ENCODE measurements around the gene VSIG1.

The VSIG1 gene

GRCh38 chrX:108044554-108045256 lies at the start of gene VSIG1:
VSIG1 (plus strand) TSS chrX:108045065; CDS start chrX:108045131, 66 bp downstream.
- Histone ChIP-seq H3K9ac (no peak within 1 kb of the TSS), H3K4me2 (no peak within 1 kb of the TSS), H3K27me3 (peaks cover 50% of the 10 kb centered on the region), H3K27ac (no peak within 1 kb of the TSS), H4K20me1 (no peaks in the 10 kb centered on the region), H3K4me3 (no peak within 1 kb of the TSS), H3K9me3 (no peaks in the 10 kb centered on the region), H3K36me3 (no peaks in the 10 kb centered on the region), H3K4me1 (no peaks in the 10 kb centered on the region)
- no peak for TF ChIP-seq Cebpa-rat (IDR thresholded peaks at IDR 0.05)

DNA sequence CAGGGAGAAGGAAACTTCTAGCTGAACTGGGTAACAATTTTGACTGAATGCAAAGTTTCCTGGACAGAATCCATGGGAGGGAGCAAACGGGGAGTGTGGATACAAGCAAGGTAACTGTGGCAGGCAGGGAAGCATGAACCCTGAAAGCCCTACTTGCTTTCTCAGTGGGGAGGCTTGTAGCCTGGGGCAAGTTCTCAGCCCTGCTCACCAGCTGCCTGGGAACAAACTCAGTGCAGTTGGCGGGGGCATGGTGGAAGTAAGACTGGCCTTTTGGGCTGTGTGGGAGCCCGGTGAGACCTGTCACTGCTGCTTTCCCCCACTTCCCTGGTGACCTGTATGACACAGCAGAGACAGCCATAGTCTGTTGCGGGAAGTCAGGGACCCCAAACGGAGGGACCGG lies 48.7 kb upstream of the VSIG1 start:
- Histone ChIP-seq H3K9me3 (peaks cover 20% of the 10 kb centered on the region), H3K4me3 (no peak overlapping the region), H3K4me2 (no peak overlapping the region), H3K27me3 (peaks cover 55% of the 10 kb centered on the region), H3K4me1 (no peaks in the 10 kb centered on the region), H3K36me3 (no peaks in the 10 kb centered on the region), H3K9ac (no peak overlapping the region), H4K20me1 (no peaks in the 10 kb centered on the region), H3K27ac (no peak overlapping the region)
- no peak for TF ChIP-seq Cebpa-rat (IDR thresholded peaks at IDR 0.05)

- Histone ChIP-seq H3K36me3 (no peaks in the 10 kb centered on the region), H3K27ac (no peak overlapping the region), H4K20me1 (no peaks in the 10 kb centered on the region), H3K27me3 (peaks cover 53% of the 10 kb centered on the region), H3K9ac (no peak overlapping the region), H3K4me2 (no peak overlapping the region), H3K4me3 (no peak overlapping the region), H3K4me1 (no peaks in the 10 kb centered on the region), H3K9me3 (peaks cover 18% of the 10 kb centered on the region)
- no peak for TF ChIP-seq Cebpa-rat (IDR thresholded peaks at IDR 0.05)
Measured at GRCh38 chrX:108000751-108001150, 44.1 kb upstream of the VSIG1 start.

- Histone ChIP-seq H3K36me3 (no peaks in the 10 kb centered on the region), H3K9me3 (peaks cover 12% of the 10 kb centered on the region), H3K4me2 (no peak overlapping the region), H3K9ac (no peak overlapping the region), H3K27ac (no peak overlapping the region), H3K4me3 (no peak overlapping the region), H3K27me3 (peaks cover 53% of the 10 kb centered on the region), H3K4me1 (no peaks in the 10 kb centered on the region), H4K20me1 (no peaks in the 10 kb centered on the region)
- TF ChIP-seq Cebpa-rat (IDR thresholded peaks at IDR 0.05), result no peak
Measured at GRCh38 chrX:108001218-108001814, 43.5 kb upstream of the VSIG1 start.

DNA sequence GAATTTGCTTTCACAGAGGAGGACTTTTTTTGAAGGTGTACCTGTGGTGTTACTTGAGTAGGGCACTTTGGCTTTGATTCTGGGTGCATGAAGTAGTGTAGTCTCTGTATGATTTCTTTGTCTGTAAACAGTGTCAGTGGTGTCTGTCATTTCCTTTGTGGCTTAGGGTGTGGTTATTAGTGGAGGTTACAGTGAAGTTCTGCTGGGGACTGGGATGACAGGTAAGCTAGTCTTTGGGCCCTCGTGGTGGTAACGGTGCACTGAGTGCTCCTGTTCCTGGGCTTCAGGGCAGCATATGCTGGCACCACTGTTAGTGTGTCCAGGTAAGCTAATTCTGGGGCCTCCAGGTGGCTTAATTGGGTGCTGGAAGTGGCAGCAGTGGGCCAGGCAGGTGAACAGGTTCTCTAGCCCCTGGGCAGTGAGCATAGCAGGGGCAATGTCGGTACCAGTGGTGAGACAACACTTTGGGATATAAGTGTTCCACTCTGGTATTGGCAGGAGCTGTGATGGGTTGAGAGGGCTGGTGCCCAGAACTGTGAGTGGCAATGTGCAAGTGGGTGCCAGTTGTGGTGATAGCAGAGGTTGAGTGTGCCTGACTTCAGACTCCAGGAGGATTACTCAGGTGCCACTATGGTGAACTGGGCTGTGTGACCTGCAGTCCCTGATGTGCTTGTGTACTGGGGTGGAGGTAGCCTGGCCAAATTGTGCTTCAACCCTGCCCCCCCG lies 26.0 kb upstream of the VSIG1 start:
- Histone ChIP-seq H3K4me3 (no peak overlapping the region), H4K20me1 (peaks cover 10% of the 10 kb centered on the region; the same call in 1 of the 2 replicates), H3K27ac (no peak overlapping the region), H3K4me2 (no peak overlapping the region), H3K27me3 (peaks cover 60% of the 10 kb centered on the region), H3K36me3 (no peaks in the 10 kb centered on the region), H3K4me1 (no peaks in the 10 kb centered on the region), H3K9ac (no peak overlapping the region), H3K9me3 (0 out of 2 replicates have a peak, but pooled peaks cover 4% of the 10 kb centered on the region)
- TF ChIP-seq Cebpa-rat (IDR thresholded peaks at IDR 0.05), result no peak

DNA sequence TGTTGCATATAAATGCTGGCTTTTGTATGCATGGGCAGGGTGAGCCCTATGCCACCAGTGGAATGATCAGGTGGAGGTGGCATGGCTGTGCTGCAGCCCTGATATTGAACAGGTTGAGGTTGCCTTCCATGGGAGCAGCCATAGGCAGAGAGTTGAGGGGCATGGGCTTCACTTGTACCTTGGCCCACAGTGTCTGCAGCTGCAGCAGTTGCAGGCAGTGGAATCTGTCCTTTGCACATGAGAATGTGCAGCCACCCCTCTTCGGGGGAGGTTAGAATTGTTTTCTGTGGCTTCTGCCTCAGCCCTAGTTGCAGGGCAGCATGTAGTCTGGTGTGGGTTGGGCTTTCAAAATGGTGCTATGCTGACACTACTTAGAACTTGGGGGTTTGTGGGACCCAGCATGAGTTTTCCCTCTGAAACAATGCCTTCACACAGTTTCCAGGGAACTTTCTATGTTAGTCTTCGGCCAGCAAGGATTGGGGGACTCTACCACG lies 25.4 kb upstream of the VSIG1 start:
- TF ChIP-seq Cebpa-rat (IDR thresholded peaks at IDR 0.05), result no peak
- Histone ChIP-seq H4K20me1 (peaks cover 10% of the 10 kb centered on the region; the same call in 1 of the 2 replicates), H3K27ac (no peak overlapping the region), H3K9me3 (no peaks in the 10 kb centered on the region), H3K36me3 (no peaks in the 10 kb centered on the region), H3K9ac (no peak overlapping the region), H3K4me1 (no peaks in the 10 kb centered on the region), H3K4me2 (no peak overlapping the region), H3K4me3 (no peak overlapping the region), H3K27me3 (peaks cover 64% of the 10 kb centered on the region)

GRCh38 chrX:108020631-108021030 lies 24.2 kb upstream of the VSIG1 start:
- H3K9me3 ChIP-seq, result no peaks in the 10 kb centered on the region
- no peak overlapping the region for H3K27ac ChIP-seq
- H3K4me2 ChIP-seq, result no peak overlapping the region
- H4K20me1 ChIP-seq, result peaks cover 10% of the 10 kb centered on the region; the same call in 1 of the 2 replicates
- no peaks in the 10 kb centered on the region for H3K4me1 ChIP-seq
- H3K36me3 ChIP-seq, result no peaks in the 10 kb centered on the region
- H3K4me3 ChIP-seq, result no peak overlapping the region
- no peak overlapping the region for H3K9ac ChIP-seq
- TF ChIP-seq Cebpa-rat (IDR thresholded peaks at IDR 0.05), result no peak
- H3K27me3 ChIP-seq, result peaks cover 71% of the 10 kb centered on the region

GRCh38 chrX:108022491-108023089 lies 22.3 kb upstream of the VSIG1 start:
- no peak overlapping the region for H3K9ac ChIP-seq
- H3K36me3 ChIP-seq, result no peaks in the 10 kb centered on the region
- H3K4me3 ChIP-seq, result no peak overlapping the region
- no peaks in the 10 kb centered on the region for H3K9me3 ChIP-seq
- H3K27ac ChIP-seq, result no peak overlapping the region
- TF ChIP-seq Cebpa-rat (IDR thresholded peaks at IDR 0.05), result no peak
- no peak overlapping the region for H3K4me2 ChIP-seq
- peaks cover 76% of the 10 kb centered on the region for H3K27me3 ChIP-seq
- H4K20me1 ChIP-seq, result peaks cover 10% of the 10 kb centered on the region; the same call in 1 of the 2 replicates
- no peaks in the 10 kb centered on the region for H3K4me1 ChIP-seq

- Histone ChIP-seq H3K4me1 (no peaks in the 10 kb centered on the region), H3K27ac (no peak overlapping the region), H4K20me1 (no peaks in the 10 kb centered on the region), H3K36me3 (no peaks in the 10 kb centered on the region), H3K9me3 (no peaks in the 10 kb centered on the region), H3K4me3 (no peak overlapping the region), H3K4me2 (no peak overlapping the region), H3K9ac (no peak overlapping the region), H3K27me3 (peaks cover 77% of the 10 kb centered on the region)
- no peak for TF ChIP-seq Cebpa-rat (IDR thresholded peaks at IDR 0.05)
Measured at GRCh38 chrX:108025376-108025775, 19.5 kb upstream of the VSIG1 start.
